GM21786 (cell line): ENCODE data around the gene FGA.

ENCODE experiments used
- ATAC-seq: cut with Tn5 transposase; IDR thresholded peaks from one replicate; pipeline ENCODE4 v1.9.1; 2021; ENCODE audit not compliant: unreplicated experiment

Gene FGA

DNA sequence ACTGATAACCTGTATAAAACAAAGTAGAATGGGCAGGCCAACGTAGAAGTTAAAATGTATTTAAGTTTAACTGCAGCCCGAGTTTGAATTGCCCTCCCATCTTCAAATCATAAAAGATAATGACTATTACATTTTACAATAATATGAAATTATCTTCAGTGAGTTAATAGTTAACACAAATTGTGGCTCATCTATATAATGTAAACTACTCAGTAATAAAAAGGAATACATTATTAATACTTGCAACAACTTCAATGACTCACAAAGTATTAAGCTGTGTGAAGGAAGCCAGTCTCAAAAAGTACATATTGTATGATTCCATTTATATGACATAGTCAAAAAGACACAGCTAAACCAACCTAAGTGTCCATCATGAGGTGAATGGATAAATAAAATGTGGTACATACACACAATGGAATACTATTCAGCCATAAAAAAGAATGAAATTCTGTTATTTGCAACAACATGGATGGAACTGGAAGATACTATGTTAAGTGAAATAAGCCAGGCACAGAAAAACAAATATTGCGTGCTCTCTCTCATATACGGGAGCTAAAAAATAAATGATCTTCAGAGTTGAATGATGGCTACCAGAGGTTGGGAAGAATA lies 48.2 kb downstream of the FGA start:
- ATAC-seq = no peak
